Measurements from ENCODE around the gene ILK. TPM values are rescaled to one million over a fixed set of nuclear protein-coding genes. Genes with fewer than 3 reads are reported as not detected.

The ILK gene
- total RNA-seq (2014; rRNA removed; shearing (Covaris generic)), result 226 and 231 TPM in 2 replicates

DNA sequence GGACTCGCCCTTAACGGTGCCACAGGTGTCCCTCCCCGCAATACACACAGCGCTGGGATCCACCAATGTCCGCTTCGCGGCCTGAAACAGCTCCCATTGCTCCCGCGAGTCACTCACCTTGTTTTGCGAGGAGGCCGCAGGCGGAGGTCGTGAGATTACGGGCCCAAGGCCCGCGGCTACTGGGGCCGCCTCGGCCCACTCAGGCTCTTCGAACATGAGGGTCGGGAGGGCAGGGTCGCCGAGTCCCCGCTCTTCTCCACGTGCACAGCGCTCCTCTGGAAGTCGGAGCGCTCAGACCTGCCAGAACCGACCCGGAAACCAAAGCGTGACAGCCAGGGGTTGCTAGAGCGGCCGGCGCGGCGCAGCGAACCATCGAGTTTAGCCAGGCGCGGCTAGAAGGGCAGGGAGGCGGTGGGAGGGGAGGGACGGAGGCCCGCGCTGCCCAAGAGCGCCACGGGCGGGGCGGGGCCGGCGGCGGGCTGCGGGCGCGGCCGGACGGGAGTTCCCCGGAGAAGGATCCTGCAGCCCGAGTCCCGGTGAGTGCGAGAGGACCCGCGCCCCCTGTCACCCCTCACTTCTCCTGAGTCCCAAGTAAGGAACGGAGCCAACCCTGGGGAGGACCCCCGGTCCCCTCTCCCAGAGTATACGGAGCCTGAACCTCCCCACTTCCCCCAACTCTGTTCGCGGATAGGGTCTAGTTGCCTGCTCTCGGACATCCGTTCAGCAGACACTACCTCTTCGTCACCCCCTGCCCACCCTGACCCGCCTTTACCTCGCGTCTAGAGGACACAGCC, at the start of gene ILK, which contains the start of gene RRP8:
TSS of gene ILK (plus strand) at position 488 of the 794 bp plus-strand sequence. CDS start 498 bp downstream, outside the sequence.
TSS of gene RRP8 (minus strand) at position 330 of the 794 bp plus-strand sequence. CDS start at position 216, 114 bp downstream.
- peak; percentile 88 for DNase-seq (ENCODE audit: low read depth)

- no peak for DNase-seq (ENCODE audit: low read depth)
These were observed 48.5 kb upstream of the ILK start for GRCh38 chr11:6554828-6555706.

- no peak for DNase-seq (ENCODE audit: low read depth)
These were observed 47.2 kb upstream of the ILK start for GRCh38 chr11:6556139-6556949.

- no peak for DNase-seq (ENCODE audit: low read depth)
These were observed 46.5 kb upstream of the ILK start for GRCh38 chr11:6557063-6557462.

DNA sequence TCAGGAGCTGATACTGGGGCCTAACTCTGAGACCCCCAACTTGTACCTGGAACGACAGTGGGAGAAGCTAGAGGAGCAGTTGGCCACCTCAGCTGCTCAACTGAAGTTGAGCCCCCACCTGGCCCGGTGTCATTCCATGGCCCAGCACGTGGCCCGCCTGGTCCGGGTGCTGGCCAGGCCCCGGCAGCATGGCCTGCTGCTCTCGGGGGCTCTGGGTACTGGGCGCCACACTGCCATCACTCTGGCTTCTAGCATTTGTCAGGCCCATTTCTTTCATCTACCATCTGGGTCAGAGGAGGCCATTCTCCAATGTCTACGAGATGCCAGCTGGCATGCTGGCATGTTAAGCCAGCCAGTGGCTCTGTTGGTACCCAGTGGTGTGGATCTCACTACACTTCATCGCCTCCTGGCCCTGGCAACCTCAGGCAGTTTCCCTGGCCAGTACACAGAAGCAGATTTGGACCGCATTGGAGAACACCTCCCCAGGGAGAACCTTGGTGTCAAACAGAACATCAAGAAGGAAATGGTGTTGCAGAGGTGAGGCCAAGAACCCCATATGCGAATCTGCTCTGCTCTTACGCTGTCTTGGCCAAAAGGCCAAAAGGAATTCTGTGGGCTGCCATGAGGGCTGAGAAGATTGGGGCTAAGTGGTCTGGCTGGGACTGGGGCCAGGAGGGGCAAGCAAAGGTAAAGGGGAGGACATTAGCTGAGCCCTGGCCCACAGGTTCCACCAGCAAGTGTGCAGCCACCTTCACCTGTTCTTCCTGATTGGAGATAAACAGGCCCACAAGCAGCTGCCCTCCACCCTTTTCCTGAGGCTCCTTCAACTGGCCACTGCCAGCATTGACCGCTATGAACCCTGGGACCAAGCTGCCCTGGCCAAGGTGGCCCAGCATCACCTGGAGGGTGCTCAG, 45.6 kb upstream of the ILK start:
- no peak for DNase-seq (ENCODE audit: low read depth)

GRCh38 chr11:6559369-6559768, 44.2 kb upstream of the ILK start:
- no peak for DNase-seq (ENCODE audit: low read depth)

GRCh38 chr11:6561288-6561687, 42.3 kb upstream of the ILK start:
- DNase-seq (ENCODE audit: low read depth), result no peak

GRCh38 chr11:6563121-6563619, 40.4 kb upstream of the ILK start:
- no peak for DNase-seq (ENCODE audit: low read depth)

DNA sequence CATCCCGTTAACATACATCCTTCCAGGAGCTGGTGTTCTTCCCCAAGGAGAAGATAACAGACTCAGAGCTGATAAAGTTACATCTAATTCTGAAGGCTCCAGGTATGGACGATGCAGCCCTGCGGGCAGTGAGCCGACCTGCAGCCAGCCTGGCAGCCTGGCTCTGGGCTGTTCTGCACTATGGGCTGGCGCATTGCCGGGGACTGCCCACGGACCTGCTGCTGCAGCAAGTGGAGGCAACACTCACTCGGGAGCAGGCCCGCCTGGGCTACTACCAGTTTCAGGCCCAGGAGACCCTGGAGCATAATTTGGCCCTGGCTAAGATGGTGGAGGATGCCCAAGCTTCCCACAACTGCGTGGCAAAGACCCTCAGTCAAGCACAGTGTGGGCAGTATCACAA, 39.9 kb upstream of the ILK start:
- DNase-seq (ENCODE audit: low read depth), result no peak

GRCh38 chr11:6565325-6565724, 38.2 kb upstream of the ILK start:
- no peak for DNase-seq (ENCODE audit: low read depth)

DNA sequence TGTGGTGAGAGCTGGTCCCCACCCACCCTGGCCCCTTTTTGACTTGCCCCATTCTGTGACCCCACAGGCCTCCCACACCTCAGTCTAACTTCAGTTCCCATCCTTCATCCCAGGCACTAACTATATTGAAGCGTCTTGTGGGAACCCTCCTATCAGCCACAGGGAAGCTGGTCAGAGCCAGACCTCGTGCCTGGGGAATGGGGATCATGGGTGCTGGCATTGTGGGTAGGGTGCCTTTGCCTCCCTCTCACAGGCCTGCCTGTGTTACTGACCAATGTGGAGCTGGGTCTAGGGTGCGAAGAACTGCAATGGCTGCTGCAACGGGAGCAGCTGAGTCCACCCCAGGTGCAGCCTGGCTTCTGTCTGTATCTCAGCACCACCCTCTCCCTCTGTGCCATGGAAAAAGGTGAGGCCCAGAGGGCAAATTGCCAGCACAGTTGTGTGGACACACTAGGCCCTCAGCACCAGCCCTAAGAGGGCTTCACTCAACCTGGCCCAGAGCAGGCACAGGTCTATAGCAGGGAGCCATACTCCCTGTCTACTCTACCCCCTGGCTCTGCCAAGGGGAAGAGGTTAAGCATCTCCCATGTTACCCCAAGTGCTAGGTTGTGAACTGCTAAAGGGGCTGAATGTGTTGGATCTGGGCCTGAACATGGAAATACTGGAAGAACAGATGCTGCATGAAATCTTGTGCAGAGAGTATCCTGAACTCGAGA, 37.4 kb upstream of the ILK start:
- DNase-seq (ENCODE audit: low read depth), result no peak

GRCh38 chr11:6566704-6567370, 36.7 kb upstream of the ILK start:
- DNase-seq (ENCODE audit: low read depth), result no peak

DNA sequence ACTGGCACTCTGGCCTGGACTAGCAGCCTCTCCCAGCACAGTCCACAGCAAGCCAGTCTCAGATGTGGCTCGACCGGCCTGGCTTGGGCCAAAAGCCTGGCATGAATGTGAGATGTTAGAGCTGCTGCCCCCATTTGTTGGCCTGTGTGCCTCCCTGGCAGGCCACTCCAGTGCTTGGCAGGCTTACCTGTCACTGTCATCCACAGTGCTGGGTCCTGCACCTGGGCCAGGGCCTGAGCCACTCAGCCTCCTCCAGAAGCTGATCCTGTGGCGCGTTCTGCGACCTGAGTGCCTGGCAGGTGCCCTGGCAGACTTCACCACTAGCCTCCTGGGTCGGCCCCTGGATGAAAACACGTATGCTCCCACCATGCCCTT, 36.2 kb upstream of the ILK start:
- no peak for DNase-seq (ENCODE audit: low read depth)

- peak; percentile 50 for DNase-seq (ENCODE audit: low read depth)
These were observed 35.2 kb upstream of the ILK start for GRCh38 chr11:6568191-6568918.

DNA sequence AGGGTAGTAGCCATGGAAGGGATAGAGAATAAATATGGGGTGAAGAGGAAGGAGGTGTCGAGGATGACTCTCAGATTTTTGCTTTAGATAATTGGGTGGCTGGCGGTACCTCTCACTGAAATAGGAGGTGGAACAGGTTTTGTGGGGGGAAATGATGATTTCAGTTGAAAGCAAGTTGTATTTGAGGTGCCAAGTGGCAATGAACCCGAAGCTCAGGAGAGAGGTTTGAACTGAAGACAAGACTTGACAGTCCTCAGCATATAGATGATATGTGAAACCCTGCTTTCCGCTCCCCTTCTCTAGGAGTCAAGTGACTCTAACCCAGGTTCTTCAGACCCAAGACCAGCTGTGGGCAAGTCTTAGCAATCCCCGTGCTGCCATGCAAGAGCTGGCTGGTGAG, 33.9 kb upstream of the ILK start:
- DNase-seq (ENCODE audit: low read depth), result no peak

- no peak for DNase-seq (ENCODE audit: low read depth)
These were observed 32.7 kb upstream of the ILK start for GRCh38 chr11:6570691-6571427.

- DNase-seq (ENCODE audit: low read depth), result no peak
These were observed 32.1 kb upstream of the ILK start for GRCh38 chr11:6571434-6572008.

- DNase-seq (ENCODE audit: low read depth), result peak; percentile 29
These were observed 31.4 kb upstream of the ILK start for GRCh38 chr11:6572215-6572614.

Data from RPMI7951 (cell line).